Pancreas (tissue), 10 donors: ENCODE data around the gene NAT9. TPM values are rescaled to one million over a fixed set of nuclear protein-coding genes. Genes with fewer than 3 reads are reported as not detected.
A peak's percentile ranks its signal among the peaks of the same experiment; 100 is the strongest.

Experiments used
- ATAC-seq, 4 donors: fragments of 200-7000 bp; cut with Tn5 transposase; one replicate each; pipeline versions ENCODE4 v1.8.0 to v1.9.1; 2020; ENCODE audit warnings: mild to moderate bottlenecking in 4 of 4, moderate library complexity in 4 of 4
- DNase-seq, 6 donors: peaks; one replicate each; pipeline ENCODE4 v3.0.0-alpha.2; 2020
- FAIRE-seq: peaks from 2 replicates; lab custom pipeline; 2012; peaks lifted over from hg19 to GRCh38; lab: Jason Lieb, UNC
- H3K27ac ChIP-seq, 4 donors: fragments of 200-600 bp; sonication (generic); 1 replicate in 3 of 4; 2 replicates in 1 of 4; pipeline versions ENCODE4 v1.5.0 to v1.8.0; 2020
- H3K27me3 ChIP-seq, 4 donors: fragments of 200-600 bp; one replicate each; pipeline ENCODE4 v1.8.0; 2021
- H3K36me3 ChIP-seq, 3 donors: fragments of 200-600 bp; sonication (generic) in 1 of 3; one replicate each; pipeline versions ENCODE4 v1.5.0 to v1.8.0; 2020 to 2021
- H3K4me1 ChIP-seq, 3 donors: fragments of 200-600 bp; one replicate each; pipeline ENCODE4 v1.8.0; 2021
- H3K4me3 ChIP-seq, 4 donors: fragments of 200-600 bp; sonication (generic) in 2 of 4; one replicate each; pipeline versions ENCODE4 v1.5.0 to v1.8.0; 2020 to 2021
- H3K9me3 ChIP-seq, 4 donors: fragments of 200-600 bp; one replicate each; pipeline ENCODE4 v1.8.0; 2021
- WGBS, 2 donors: extraction: QIAGEN DNeasy Blood & Tissue Kit; methylation state at CpG; one replicate each; pipeline ENCODE4 v1.1.7; 2013; 5-methylcytosine and 5-hydroxymethylcytosine counted together
- intact Hi-C, 3 donors: fragments of 100-400 bp; cut with DNase I; formaldehyde crosslinking; loops; one replicate each; pipeline versions ENCODE4 v1.11.1 to v1.14.2; 2022
- polyA plus RNA-seq, 2 donors: library from polyadenylated mRNA; stranded (reverse); fragments of 200-250 nt; gene quantifications; one replicate each; pipeline ENCODE4 v1.2.3, GENCODE V29; 2013
- total RNA-seq, 6 donors: library from RNA; stranded (reverse); fragmentation: NEBNext Ultra II Directional in 4 of 6; extraction: Animal tissue kit (Norgen Biotek cat#: 25700) in 4 of 6; gene quantifications; one replicate each; pipeline versions ENCODE4 v1.2.1 to v1.2.4, GENCODE V29; 2021 to 2023
- TF ChIP-seq, protein P1 (sequence below), 4 donors: fragments of 200-600 bp; sonication (generic) in 3 of 4; IDR thresholded peaks; one replicate each; pipeline versions ENCODE4 v1.5.0 to v1.8.0; 2021; ENCODE audit warnings: antibody characterized with exemption in 4 of 4
- donor health status: healthy with polysubstance abuse.
- donor health status: DM: no; HTN: no; CAD: no; lungs with moderate emphysema.
- donor health status: DM: no; HTN: no; CAD: no.
- donor health status: control.
- donor health status: control.
- donor health status: Bipolar disorder and iron deficiency.
- donor health status: DM: yes; HTN: yes; CAD: no.
- donor health status: DM: no; HTN: no; CAD: no.
- donor health status: DM: no; HTN: no; CAD: no.
- donor health status: DM: yes; HTN: yes; CAD: no.

The NAT9 gene
- total and polyA plus RNA-seq, 8 donors, result 14.4 to 38.5 (median 24.8) TPM

DNA sequence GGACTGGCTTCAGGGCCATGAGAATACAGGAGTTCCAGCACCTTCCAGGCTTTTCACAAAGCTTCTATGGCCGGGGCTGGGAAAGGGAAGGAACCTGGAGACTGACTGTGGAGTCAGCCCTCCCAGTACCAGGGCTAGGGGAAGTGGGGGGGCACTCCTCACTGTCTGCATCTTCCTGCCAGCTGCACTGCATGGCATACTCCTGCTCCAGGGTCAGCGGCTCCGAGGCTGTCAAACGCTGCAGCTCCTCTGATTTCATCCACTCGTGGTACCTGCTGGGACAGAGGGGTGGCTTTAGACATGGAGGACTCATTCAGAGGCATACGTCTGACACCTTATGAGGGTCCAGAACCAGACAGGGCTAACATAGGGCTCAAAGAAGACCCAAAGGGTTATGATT is 2.7 kb downstream of the NAT9 start:
- 72 to 77% methylated on average over 6 of the region's 6 CpGs for WGBS, 2 donors
- DNase-seq (no peak), ATAC-seq (no peak), FAIRE-seq (no peak)
- intact Hi-C loops, result loop anchor here in 1 of 3 donors (5.0 kb wide), 1 partner anchor 36 kb away; the partner anchor contains the start of gene RAB37
- Histone ChIP-seq H3K27me3 (no peaks in the 10 kb centered on the region), H3K27ac (no peak overlapping the region), H3K36me3 (peaks cover 0 to 19% (median 7%) of the 10 kb centered on the region in 3 donors), H3K4me3 (no peak overlapping the region), H3K4me1 (peaks cover 21 to 42% (median 35%) of the 10 kb centered on the region in 3 donors), H3K9me3 (no peaks in the 10 kb centered on the region)
- TF ChIP-seq, protein P1, sequence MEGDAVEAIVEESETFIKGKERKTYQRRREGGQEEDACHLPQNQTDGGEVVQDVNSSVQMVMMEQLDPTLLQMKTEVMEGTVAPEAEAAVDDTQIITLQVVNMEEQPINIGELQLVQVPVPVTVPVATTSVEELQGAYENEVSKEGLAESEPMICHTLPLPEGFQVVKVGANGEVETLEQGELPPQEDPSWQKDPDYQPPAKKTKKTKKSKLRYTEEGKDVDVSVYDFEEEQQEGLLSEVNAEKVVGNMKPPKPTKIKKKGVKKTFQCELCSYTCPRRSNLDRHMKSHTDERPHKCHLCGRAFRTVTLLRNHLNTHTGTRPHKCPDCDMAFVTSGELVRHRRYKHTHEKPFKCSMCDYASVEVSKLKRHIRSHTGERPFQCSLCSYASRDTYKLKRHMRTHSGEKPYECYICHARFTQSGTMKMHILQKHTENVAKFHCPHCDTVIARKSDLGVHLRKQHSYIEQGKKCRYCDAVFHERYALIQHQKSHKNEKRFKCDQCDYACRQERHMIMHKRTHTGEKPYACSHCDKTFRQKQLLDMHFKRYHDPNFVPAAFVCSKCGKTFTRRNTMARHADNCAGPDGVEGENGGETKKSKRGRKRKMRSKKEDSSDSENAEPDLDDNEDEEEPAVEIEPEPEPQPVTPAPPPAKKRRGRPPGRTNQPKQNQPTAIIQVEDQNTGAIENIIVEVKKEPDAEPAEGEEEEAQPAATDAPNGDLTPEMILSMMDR (IDR thresholded peaks at IDR 0.05), result no peak

DNA sequence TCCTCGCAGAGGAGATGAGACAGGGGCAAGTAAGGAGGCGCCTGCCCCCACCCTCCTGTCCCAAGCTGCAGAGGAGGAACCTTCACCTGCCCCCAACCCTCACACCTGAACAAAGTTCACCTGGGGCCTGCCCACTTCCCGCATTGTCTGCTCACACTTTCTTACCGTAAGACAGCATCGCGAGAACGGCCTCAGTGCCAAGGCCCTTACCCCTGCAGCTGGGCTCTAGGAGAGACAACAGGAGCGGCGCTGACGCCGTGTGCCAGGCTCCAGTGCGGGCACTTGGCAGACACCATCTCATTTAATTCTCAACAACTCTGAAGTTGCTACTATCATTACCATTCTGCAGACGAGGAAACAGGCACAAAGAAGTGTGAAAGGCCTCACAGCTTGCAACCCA is 4.1 kb downstream of the NAT9 start:
- Histone ChIP-seq H3K36me3 (peaks cover 0 to 19% (median 7%) of the 10 kb centered on the region in 3 donors), H3K27ac (no peak overlapping the region), H3K27me3 (no peaks in the 10 kb centered on the region), H3K4me3 (no peak overlapping the region), H3K4me1 (peaks cover 35 to 49% (median 45%) of the 10 kb centered on the region in 3 donors), H3K9me3 (no peaks in the 10 kb centered on the region)
- TF ChIP-seq, protein P1 (IDR thresholded peaks at IDR 0.05), result no peak
- WGBS, 2 donors, result 81 to 86% methylated on average over 13 of the region's 13 CpGs
- intact Hi-C loops, result loop anchor here in 1 of 3 donors (5.0 kb wide), 1 partner anchor 35 kb away; the partner anchor contains the start of gene RAB37
- ATAC-seq, result no peak
- peak in 2 of 6 donors; percentile 19 to 41 for DNase-seq
- no peak for FAIRE-seq

DNA sequence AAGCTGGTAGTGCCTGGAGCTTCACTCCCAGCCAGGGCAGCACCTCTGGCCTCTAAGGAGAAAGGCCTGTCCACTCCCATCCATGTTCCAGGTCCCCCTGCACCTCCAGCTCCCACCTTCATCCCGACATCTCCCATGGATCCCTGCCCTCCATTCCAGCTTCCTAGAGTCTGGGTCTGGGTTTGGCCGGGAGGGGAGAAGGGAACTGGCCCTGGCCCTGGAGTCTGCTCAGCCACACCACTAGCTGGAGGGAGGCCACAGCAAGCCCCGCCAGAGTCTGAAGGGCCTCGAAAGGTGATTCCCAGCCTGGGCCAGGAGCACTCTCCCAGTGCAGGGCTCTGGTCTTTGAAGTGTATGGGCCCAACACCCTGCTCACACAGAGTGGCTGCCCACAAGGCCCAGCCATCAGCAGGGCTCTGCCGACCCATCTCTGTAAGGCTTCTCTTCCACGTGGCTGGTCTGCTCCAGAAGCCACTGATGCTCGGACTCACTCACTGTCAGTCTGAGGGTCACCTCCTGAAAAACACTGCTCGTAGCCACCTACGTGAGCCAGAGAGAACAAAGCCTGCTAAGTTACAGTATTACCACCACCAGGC is 4.7 kb downstream of the NAT9 start:
- H3K36me3 ChIP-seq, result peaks cover 0 to 19% (median 7%) of the 10 kb centered on the region in 3 donors
- FAIRE-seq, result no peak
- H3K4me1 ChIP-seq, result peaks cover 37 to 51% (median 42%) of the 10 kb centered on the region in 3 donors
- 82 to 86% methylated on average over 9 of the region's 9 CpGs for WGBS, 2 donors
- H3K9me3 ChIP-seq, result no peaks in the 10 kb centered on the region
- ATAC-seq, result no peak
- H3K27me3 ChIP-seq, result no peaks in the 10 kb centered on the region
- intact Hi-C loops, result loop anchor here in 1 of 3 donors (5.0 kb wide), 1 partner anchor 34 kb away; the partner anchor contains the start of gene RAB37
- peak in 2 of 6 donors; percentile 29 to 60 for DNase-seq
- no peak overlapping the region for H3K27ac ChIP-seq
- H3K4me3 ChIP-seq, result no peak overlapping the region
- TF ChIP-seq, protein P1 (IDR thresholded peaks at IDR 0.05), result no peak

DNA sequence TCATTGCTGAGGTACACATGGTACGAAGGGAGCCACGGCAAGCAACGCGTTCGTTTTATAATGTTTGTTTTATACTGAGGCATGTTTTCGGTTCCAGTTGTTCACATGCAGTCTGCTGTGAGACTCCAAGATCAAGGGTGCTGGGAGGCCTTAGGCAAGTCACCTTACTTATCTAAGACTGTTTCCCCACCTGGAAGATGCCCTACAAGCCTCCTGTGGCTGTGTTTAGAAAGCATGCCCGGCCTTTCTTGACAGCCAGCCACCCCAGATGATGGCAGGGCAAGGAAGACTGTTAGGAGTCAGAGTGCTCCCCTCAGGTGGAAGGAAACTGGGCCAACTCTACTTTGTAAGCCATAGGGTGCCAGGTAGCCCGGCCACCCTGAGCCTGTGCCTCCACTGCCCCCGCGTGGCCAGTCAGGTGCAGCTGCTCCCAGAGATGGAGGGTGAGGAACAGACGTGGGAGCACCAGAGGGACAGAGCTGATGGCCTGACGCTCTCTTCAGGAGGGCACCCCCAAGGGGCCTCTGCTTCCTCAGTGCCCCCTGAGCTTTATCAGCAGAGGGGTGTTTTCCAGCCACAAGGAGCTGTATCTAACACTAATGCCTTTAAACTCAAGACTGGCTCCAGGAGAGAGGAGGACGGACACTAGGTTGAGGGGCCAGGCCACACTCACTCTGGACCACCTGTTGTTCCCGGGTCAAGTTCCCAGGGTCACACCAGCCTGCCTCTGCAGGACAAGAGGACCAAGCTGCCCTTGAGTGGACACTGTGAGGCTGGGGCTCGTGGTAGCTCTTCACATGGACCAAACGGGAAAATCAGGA is 5.4 kb downstream of the NAT9 start:
- H3K4me3 ChIP-seq, result no peak overlapping the region
- no peaks in the 10 kb centered on the region for H3K9me3 ChIP-seq
- DNase-seq, result peak; percentile 78 to 94 (median 89)
- 19 to 22% methylated on average over 15 to 16 of the region's 16 CpGs for WGBS, 2 donors
- intact Hi-C loops, result loop anchor here in 1 of 3 donors (5.0 kb wide), 1 partner anchor 33 kb away; the partner anchor contains the start of gene RAB37
- no peak for FAIRE-seq
- peak overlapping the region; percentile 17 to 87 (median 56) for H3K27ac ChIP-seq
- H3K36me3 ChIP-seq, result peaks cover 0 to 20% (median 7%) of the 10 kb centered on the region in 3 donors
- H3K27me3 ChIP-seq, result no peaks in the 10 kb centered on the region
- peaks cover 37 to 51% (median 42%) of the 10 kb centered on the region in 3 donors for H3K4me1 ChIP-seq
- TF ChIP-seq, protein P1 (IDR thresholded peaks at IDR 0.05), result peak; percentile 79 to 87 (median 82)
- peak; percentile 76 to 85 (median 84) for ATAC-seq
